Measurements from ENCODE around the gene AXL.
A peak's percentile ranks its signal among the peaks of the same experiment; 100 is the strongest.
"Not testable (repeated sequence)": the region's sequence is repeated elsewhere in the genome, so short reads cannot be mapped to it uniquely, and the experiment has no call there.

The AXL gene

GRCh38 chr19:41224632-41225031 lies 5.6 kb downstream of the AXL start:
- peaks cover 9% of the 10 kb centered on the region for H3K27me3 Mint-ChIP-seq

GRCh38 chr19:41225238-41226052 lies 6.4 kb downstream of the AXL start:
- H3K27me3 Mint-ChIP-seq = peaks cover 5% of the 10 kb centered on the region
- peaks cover 23% of the 10 kb centered on the region for H3K4me1 Mint-ChIP-seq
- H3K4me3 Mint-ChIP-seq = peak overlapping the region; percentile 82
- peak overlapping the region; percentile 86 for H3K27ac Mint-ChIP-seq
- no peaks in the 10 kb centered on the region for H3K9me3 Mint-ChIP-seq
- no peaks in the 10 kb centered on the region for H3K36me3 Mint-ChIP-seq

More at GRCh38 chr19:41224632-41225031, 5.6 kb downstream of the AXL start:
- Mint-ChIP-seq H3K9me3 (no peaks in the 10 kb centered on the region), H3K4me1 (peaks cover 28% of the 10 kb centered on the region), H3K4me3 (no peak overlapping the region), H3K36me3 (no peaks in the 10 kb centered on the region), H3K27ac (no peak overlapping the region)

GRCh38 chr19:41226053-41226873 lies 7.2 kb downstream of the AXL start:
- H3K36me3 Mint-ChIP-seq = no peaks in the 10 kb centered on the region
- H3K4me3 Mint-ChIP-seq = peak overlapping the region; percentile 84
- H3K27ac Mint-ChIP-seq = peak overlapping the region; percentile 25
- peaks cover 2% of the 10 kb centered on the region for H3K27me3 Mint-ChIP-seq
- peaks cover 23% of the 10 kb centered on the region for H3K4me1 Mint-ChIP-seq
- no peaks in the 10 kb centered on the region for H3K9me3 Mint-ChIP-seq

- Mint-ChIP-seq H3K9me3 (no peaks in the 10 kb centered on the region), H3K4me3 (peak overlapping the region; percentile 84), H3K27me3 (peaks cover 2% of the 10 kb centered on the region), H3K27ac (no peak overlapping the region), H3K36me3 (no peaks in the 10 kb centered on the region), H3K4me1 (peaks cover 23% of the 10 kb centered on the region)
Measured at GRCh38 chr19:41226874-41227390, 7.9 kb downstream of the AXL start.

GRCh38 chr19:41228486-41228885 lies 9.5 kb downstream of the AXL start:
- Mint-ChIP-seq H3K36me3 (no peaks in the 10 kb centered on the region), H3K27me3 (no peaks in the 10 kb centered on the region), H3K27ac (no peak overlapping the region), H3K4me3 (no peak overlapping the region), H3K4me1 (peaks cover 23% of the 10 kb centered on the region), H3K9me3 (no peaks in the 10 kb centered on the region)

- H3K4me1 Mint-ChIP-seq = peaks cover 18% of the 10 kb centered on the region
- H3K9me3 Mint-ChIP-seq, H3K36me3 Mint-ChIP-seq, H3K27ac Mint-ChIP-seq, H3K4me3 Mint-ChIP-seq, H3K27me3 Mint-ChIP-seq: not testable (repeated sequence)
Measured at GRCh38 chr19:41229338-41229737, 10.3 kb downstream of the AXL start.

GRCh38 chr19:41230067-41230857 lies 11.2 kb downstream of the AXL start:
- H3K27ac Mint-ChIP-seq = no peak overlapping the region
- peaks cover 16% of the 10 kb centered on the region for H3K4me1 Mint-ChIP-seq
- H3K27me3 Mint-ChIP-seq = no peaks in the 10 kb centered on the region
- H3K4me3 Mint-ChIP-seq = no peak overlapping the region
- H3K36me3 Mint-ChIP-seq = no peaks in the 10 kb centered on the region
- no peaks in the 10 kb centered on the region for H3K9me3 Mint-ChIP-seq

- Mint-ChIP-seq H3K27ac (no peak overlapping the region), H3K36me3 (no peaks in the 10 kb centered on the region), H3K27me3 (no peaks in the 10 kb centered on the region), H3K4me3 (no peak overlapping the region), H3K9me3 (no peaks in the 10 kb centered on the region), H3K4me1 (no peaks in the 10 kb centered on the region)
Measured at GRCh38 chr19:41232686-41233085, 13.7 kb downstream of the AXL start.

GRCh38 chr19:41233748-41234240 lies 14.8 kb downstream of the AXL start:
- H3K36me3 Mint-ChIP-seq = no peaks in the 10 kb centered on the region
- H3K9me3 Mint-ChIP-seq = no peaks in the 10 kb centered on the region
- no peak overlapping the region for H3K27ac Mint-ChIP-seq
- H3K4me1 Mint-ChIP-seq = no peaks in the 10 kb centered on the region
- H3K4me3 Mint-ChIP-seq = no peak overlapping the region
- H3K27me3 Mint-ChIP-seq = no peaks in the 10 kb centered on the region

- Mint-ChIP-seq H3K27me3 (no peaks in the 10 kb centered on the region), H3K36me3 (no peaks in the 10 kb centered on the region), H3K27ac (no peak overlapping the region), H3K4me1 (no peaks in the 10 kb centered on the region), H3K4me3 (no peak overlapping the region), H3K9me3 (no peaks in the 10 kb centered on the region)
Measured at GRCh38 chr19:41234512-41235168, 15.6 kb downstream of the AXL start.

- no peaks in the 10 kb centered on the region for H3K36me3 Mint-ChIP-seq
- H3K4me1 Mint-ChIP-seq = no peaks in the 10 kb centered on the region
- no peak overlapping the region for H3K4me3 Mint-ChIP-seq
- H3K27ac Mint-ChIP-seq = no peak overlapping the region
- H3K9me3 Mint-ChIP-seq = no peaks in the 10 kb centered on the region
- no peaks in the 10 kb centered on the region for H3K27me3 Mint-ChIP-seq
Measured at GRCh38 chr19:41235480-41235879, 16.5 kb downstream of the AXL start.

- H3K27me3 Mint-ChIP-seq = no peaks in the 10 kb centered on the region
- H3K4me1 Mint-ChIP-seq = no peaks in the 10 kb centered on the region
- no peaks in the 10 kb centered on the region for H3K36me3 Mint-ChIP-seq
Measured at GRCh38 chr19:41238244-41238643, 19.2 kb downstream of the AXL start.

GRCh38 chr19:41239363-41239762 lies 20.3 kb downstream of the AXL start:
- no peaks in the 10 kb centered on the region for H3K4me1 Mint-ChIP-seq
- H3K27ac Mint-ChIP-seq = no peak overlapping the region
- H3K9me3 Mint-ChIP-seq = no peaks in the 10 kb centered on the region
- no peak overlapping the region for H3K4me3 Mint-ChIP-seq
- no peaks in the 10 kb centered on the region for H3K27me3 Mint-ChIP-seq
- no peaks in the 10 kb centered on the region for H3K36me3 Mint-ChIP-seq

More at GRCh38 chr19:41238244-41238643, 19.2 kb downstream of the AXL start:
- Mint-ChIP-seq H3K4me3 (no peak overlapping the region), H3K9me3 (no peaks in the 10 kb centered on the region), H3K27ac (no peak overlapping the region)

GRCh38 chr19:41239961-41240574 lies 21.0 kb downstream of the AXL start:
- no peaks in the 10 kb centered on the region for H3K36me3 Mint-ChIP-seq

More at GRCh38 chr19:41239961-41240574, 21.0 kb downstream of the AXL start:
- Mint-ChIP-seq H3K4me3 (no peak overlapping the region), H3K9me3 (no peaks in the 10 kb centered on the region), H3K27me3 (no peaks in the 10 kb centered on the region), H3K4me1 (no peaks in the 10 kb centered on the region), H3K27ac (no peak overlapping the region)

Data from activated naive CD4-positive, alpha-beta T cell treated with anti-CD3 and anti-CD28 coated beads, Interleukin-2, amount 50 U/mL, for 24 hours (primary cell).